A673 (cell line): ENCODE measurements around the gene TTC39A. TPM values are rescaled to one million over a fixed set of nuclear protein-coding genes. Genes with fewer than 3 reads are reported as not detected.

Experiments
- BruUV-seq: library from RNA; stranded (reverse); fragments of 400-500 nt; replicated peaks from 2 replicates; lab custom pipeline; 2021; lab: Mats Ljungman, UMichigan
- CTCF ChIA-PET: fragments of 300-600 bp; sonication (Branson Sonifier 250); formaldehyde crosslinking; loops from one replicate; lab custom pipeline; 2022; ENCODE audit warnings: antibody characterized with exemption; lab: Charles Lee
- POLR2A ChIA-PET: fragments of 300-600 bp; sonication (Branson Sonifier 250); formaldehyde crosslinking; loops from one replicate; lab custom pipeline; 2022; ENCODE audit warnings: antibody characterized with exemption; ENCODE audit not compliant: low non-redundant PET; lab: Charles Lee
- DNase-seq: peaks from one replicate; pipeline ENCODE4 v3.0.0-alpha.2; 2015; ENCODE audit warnings: low spot score
- H3K27ac ChIP-seq: fragments of 200-600 bp; sonication (generic); 2 replicates; pipeline ENCODE4 v1.5.1; 2016; ENCODE audit warnings: mixed run types, low read depth, mild to moderate bottlenecking, mixed read lengths, antibody characterized with exemption, low read length; ENCODE audit not compliant: poor library complexity, severe bottlenecking
- H3K27me3 ChIP-seq: fragments of 200-600 bp; sonication (generic); replicated peaks from 2 replicates; pipeline ENCODE4 v1.6.1; 2017; ENCODE audit warnings: mixed run types, low read depth, mild to moderate bottlenecking, mixed read lengths, antibody characterized with exemption, low read length; ENCODE audit not compliant: insufficient read depth, poor library complexity
- H3K36me3 ChIP-seq: fragments of 200-600 bp; sonication (generic); 2 replicates; pipeline ENCODE4 v1.6.1; 2016; ENCODE audit warnings: mixed run types, mild to moderate bottlenecking, mixed read lengths, antibody characterized with exemption, low read length; ENCODE audit not compliant: insufficient read depth, poor library complexity, severe bottlenecking
- H3K4me1 ChIP-seq: fragments of 200-600 bp; sonication (generic); 2 replicates; pipeline ENCODE4 v1.6.1; 2017; ENCODE audit warnings: mixed run types, mild to moderate bottlenecking, mixed read lengths, antibody characterized with exemption, low read length; ENCODE audit not compliant: insufficient read depth, poor library complexity, severe bottlenecking
- H3K4me3 ChIP-seq: fragments of 200-600 bp; sonication (generic); 2 replicates; pipeline ENCODE4 v1.5.1; 2016; ENCODE audit warnings: low read depth, mixed run types, mild to moderate bottlenecking, mixed read lengths, low read length; ENCODE audit not compliant: poor library complexity, severe bottlenecking
- H3K9me3 ChIP-seq: fragments of 200-600 bp; sonication (generic); 2 replicates; pipeline ENCODE4 v1.6.1; 2016; ENCODE audit warnings: mixed run types, low read depth, mild to moderate bottlenecking, mixed read lengths, antibody characterized with exemption, low read length; ENCODE audit not compliant: poor library complexity, severe bottlenecking
- CTCF ChIP-seq: fragments of 300-800, 200-600 bp; sonication (generic); conservative IDR thresholded peaks from 2 replicates; pipeline ENCODE4 v1.5.1; 2017; ENCODE audit warnings: low read depth, mild to moderate bottlenecking, antibody characterized with exemption, low read length, moderate library complexity, mixed read lengths
- EZH2 ChIP-seq: fragments of 200-600 bp; sonication (generic); IDR thresholded peaks from 2 replicates; pipeline ENCODE4 v1.6.1; 2017; ENCODE audit warnings: borderline replicate concordance, low read depth, mild to moderate bottlenecking, mixed read lengths, antibody characterized with exemption, low read length; ENCODE audit not compliant: poor library complexity, severe bottlenecking
- intact Hi-C: fragments of 100-400 bp; cut with micrococcal nuclease; formaldehyde crosslinking; loops from one replicate; pipeline ENCODE4 v1.10.0; 2022; ENCODE audit not compliant: unreplicated experiment
- total RNA-seq: library from RNA; stranded (reverse); gene quantifications from 2 replicates; pipeline ENCODE4 v1.2.3, GENCODE V29; 2021

The TTC39A gene
- total RNA-seq, 1 experiment from 2014 or later: 3.1 TPM

- Histone ChIP-seq H3K9me3 (no peaks in the 10 kb centered on the region), H3K4me1 (no peaks in the 10 kb centered on the region), H3K4me3 (no peak overlapping the region), H3K27ac (no peak overlapping the region), H3K27me3 (no peaks in the 10 kb centered on the region), H3K36me3 (no peaks in the 10 kb centered on the region)
- DNase-seq: no peak
- no TSS peak for BruUV-seq
- intact Hi-C loops: no loop called here
- ChIA-PET POLR2A (no interaction called here), CTCF (no interaction called here)
- TF ChIP-seq CTCF: no peak
- TF ChIP-seq EZH2: no peak
These were observed 39.9 kb downstream of the TTC39A start for GRCh38 chr1:51290489-51290847.

- no peaks in the 10 kb centered on the region for H3K27me3 ChIP-seq
- no peaks in the 10 kb centered on the region for H3K9me3 ChIP-seq
- CTCF ChIA-PET: no interaction called here
- POLR2A ChIA-PET: no interaction called here
- H3K27ac ChIP-seq: no peak overlapping the region
- no peak overlapping the region for H3K4me3 ChIP-seq
- intact Hi-C loops: no loop called here
- BruUV-seq: no TSS peak
- no peaks in the 10 kb centered on the region for H3K4me1 ChIP-seq
- no peak for DNase-seq
- TF ChIP-seq EZH2 (no peak), CTCF (no peak)
- H3K36me3 ChIP-seq: no peaks in the 10 kb centered on the region
These were observed 40.5 kb downstream of the TTC39A start for GRCh38 chr1:51289676-51290488.

- TF ChIP-seq EZH2 (no peak), CTCF (no peak)
- ChIA-PET POLR2A (no interaction called here), CTCF (interaction anchor here (0.5 kb wide), 1 partner anchor 71 kb away, joined by 7 read pairs; no protein-coding TSS in a partner anchor)
- no peaks in the 10 kb centered on the region for H3K9me3 ChIP-seq
- no peak overlapping the region for H3K4me3 ChIP-seq
- H3K27ac ChIP-seq: no peak overlapping the region
- no TSS peak for BruUV-seq
- no peaks in the 10 kb centered on the region for H3K36me3 ChIP-seq
- H3K4me1 ChIP-seq: no peaks in the 10 kb centered on the region
- intact Hi-C loops: no loop called here
- no peak for DNase-seq
- H3K27me3 ChIP-seq: no peaks in the 10 kb centered on the region
These were observed 41.8 kb downstream of the TTC39A start for GRCh38 chr1:51288578-51288977.
